Esophagus (tissue), 2 donors: ENCODE data around the gene OAF. TPM values are rescaled to one million over a fixed set of nuclear protein-coding genes. Genes with fewer than 3 reads are reported as not detected.
A peak's percentile ranks its signal among the peaks of the same experiment; 100 is the strongest.
"Not testable (repeated sequence)": the region's sequence is repeated elsewhere in the genome, so short reads cannot be mapped to it uniquely, and the experiment has no call there.

Source experiments
- H3K27ac ChIP-seq, 2 donors: one replicate each; pipeline ENCODE4 v1.5.1; 2013; ENCODE audit warnings: low read depth in 2 of 2, mild to moderate bottlenecking in 2 of 2, inconsistent platforms in 1 of 2, low read length in 1 of 2, moderate library complexity in 1 of 2
- H3K27me3 ChIP-seq, 2 donors: one replicate each; pipeline ENCODE4 v1.6.1; 2013; ENCODE audit warnings: low read length in 2 of 2, control low read depth in 1 of 2, mild to moderate bottlenecking in 1 of 2; ENCODE audit not compliant: insufficient read depth in 2 of 2, control insufficient read depth in 1 of 2
- H3K36me3 ChIP-seq, 2 donors: one replicate each; pipeline ENCODE4 v1.6.1; 2013; ENCODE audit warnings: low read length in 1 of 2; ENCODE audit not compliant: control insufficient read depth in 2 of 2, insufficient read depth in 2 of 2
- H3K4me1 ChIP-seq, 2 donors: one replicate each; pipeline ENCODE4 v1.6.1; 2013; ENCODE audit warnings: low read length in 1 of 2; ENCODE audit not compliant: control insufficient read depth in 2 of 2, insufficient read depth in 2 of 2
- H3K4me3 ChIP-seq, 2 donors: one replicate each; pipeline ENCODE4 v1.5.1; 2013; ENCODE audit warnings: low read length in 2 of 2, mild to moderate bottlenecking in 2 of 2, low read depth in 1 of 2, moderate library complexity in 1 of 2
- H3K9me3 ChIP-seq, 2 donors: one replicate each; pipeline ENCODE4 v1.6.1; 2013; ENCODE audit warnings: mild to moderate bottlenecking in 2 of 2, low read depth in 1 of 2, low read length in 1 of 2, moderate library complexity in 1 of 2; ENCODE audit not compliant: control insufficient read depth in 2 of 2, insufficient read depth in 1 of 2
- WGBS, 2 donors: extraction: QIAGEN DNeasy Blood & Tissue Kit; methylation state at CpG; one replicate each; pipeline ENCODE4 v1.1.7; 2013; 5-methylcytosine and 5-hydroxymethylcytosine counted together
- polyA plus RNA-seq, 2 donors: library from polyadenylated mRNA; stranded (reverse); fragments of 200-250 nt; gene quantifications; one replicate each; pipeline ENCODE4 v1.2.3, GENCODE V29; 2013
- donor health status: healthy with polysubstance abuse.
- donor health status: Bipolar disorder and iron deficiency.

The OAF gene
- polyA plus RNA-seq, 2 donors = 7.2 to 8.4 TPM

DNA sequence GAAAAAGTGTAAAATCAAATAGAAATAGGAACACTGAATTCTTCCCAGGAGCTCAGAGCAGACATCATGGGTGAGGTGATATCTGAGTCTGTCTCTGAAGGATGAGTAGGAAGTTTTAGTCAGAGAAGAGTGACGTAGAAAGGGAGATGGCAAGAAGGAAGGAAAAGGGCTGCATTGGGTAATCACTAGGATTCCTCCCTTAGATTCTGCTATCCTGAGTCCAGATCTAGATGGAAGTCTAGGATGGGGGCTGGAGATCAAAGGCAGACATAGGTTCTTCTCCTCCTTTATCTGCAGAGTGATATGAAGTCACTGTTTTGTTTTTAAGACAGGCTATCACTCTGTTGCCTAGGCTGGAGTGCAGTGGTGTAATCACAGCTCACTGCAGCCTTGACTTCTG, 59.6 kb downstream of the OAF start:
- 61 to 85% methylated on average over 1 of the region's 1 CpG for WGBS, 2 donors
- no peaks in the 10 kb centered on the region for H3K27me3 ChIP-seq
- no peak overlapping the region for H3K27ac ChIP-seq
- H3K4me3 ChIP-seq = no peak overlapping the region
- no peaks in the 10 kb centered on the region for H3K9me3 ChIP-seq
- H3K36me3 ChIP-seq = peaks cover 0 to 2% of the 10 kb centered on the region in 2 donors
- H3K4me1 ChIP-seq = peaks cover 0 to 9% of the 10 kb centered on the region in 2 donors

DNA sequence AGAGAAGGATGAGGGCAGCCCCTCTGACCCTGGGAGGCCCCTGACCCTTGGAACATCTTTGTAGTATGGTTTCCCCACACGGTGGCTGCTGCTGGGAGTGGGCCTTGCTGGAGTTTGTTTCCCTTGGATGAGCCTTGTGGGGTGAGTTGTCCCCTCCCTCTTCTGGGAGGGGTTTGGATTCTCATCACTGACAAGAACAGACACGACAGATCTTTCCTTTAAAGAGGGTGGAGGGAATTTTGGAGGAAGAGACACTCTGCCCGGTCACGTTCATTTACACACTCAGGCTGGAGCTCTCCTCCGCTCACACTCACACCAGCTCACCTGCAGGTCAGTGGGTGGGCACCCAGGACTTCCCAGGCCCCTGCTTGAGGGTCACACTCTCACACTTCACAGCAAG, 60.8 kb downstream of the OAF start:
- H3K27ac ChIP-seq = peak overlapping the region; percentile 42 to 84
- no peak overlapping the region for H3K4me3 ChIP-seq
- peaks cover 0 to 9% of the 10 kb centered on the region in 2 donors for H3K4me1 ChIP-seq
- H3K36me3 ChIP-seq = no peaks in the 10 kb centered on the region
- H3K9me3 ChIP-seq = no peaks in the 10 kb centered on the region
- 51 to 71% methylated on average over 5 of the region's 5 CpGs for WGBS, 2 donors
- no peaks in the 10 kb centered on the region for H3K27me3 ChIP-seq

DNA sequence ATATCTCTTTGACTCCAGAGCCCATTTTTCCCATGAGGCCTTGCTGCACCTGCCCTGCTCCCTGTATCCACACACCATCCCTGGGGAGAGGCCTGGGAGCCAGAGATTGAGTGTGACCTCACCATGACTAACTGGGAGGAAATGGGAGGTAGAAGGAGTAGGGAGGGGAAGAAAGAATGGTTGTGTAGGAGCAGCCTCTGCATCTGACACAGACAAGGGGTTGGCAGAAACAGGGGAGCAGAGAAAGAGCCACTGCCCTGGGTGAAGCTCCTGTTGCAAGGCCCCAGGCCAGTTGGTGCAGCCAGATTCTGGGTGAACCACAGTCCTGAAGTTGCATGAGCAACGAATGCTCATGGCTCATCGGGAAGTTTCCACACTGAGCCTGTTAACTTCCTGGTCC, 61.5 kb downstream of the OAF start:
- H3K27me3 ChIP-seq = no peaks in the 10 kb centered on the region
- peak overlapping the region; percentile 36 to 84 for H3K27ac ChIP-seq
- peaks cover 0 to 9% of the 10 kb centered on the region in 2 donors for H3K4me1 ChIP-seq
- 55 to 59% methylated on average over 2 of the region's 2 CpGs for whole genome bisulfite sequencing, 2 donors
- H3K4me3 ChIP-seq = no peak overlapping the region
- no peaks in the 10 kb centered on the region for H3K9me3 ChIP-seq
- no peaks in the 10 kb centered on the region for H3K36me3 ChIP-seq

DNA sequence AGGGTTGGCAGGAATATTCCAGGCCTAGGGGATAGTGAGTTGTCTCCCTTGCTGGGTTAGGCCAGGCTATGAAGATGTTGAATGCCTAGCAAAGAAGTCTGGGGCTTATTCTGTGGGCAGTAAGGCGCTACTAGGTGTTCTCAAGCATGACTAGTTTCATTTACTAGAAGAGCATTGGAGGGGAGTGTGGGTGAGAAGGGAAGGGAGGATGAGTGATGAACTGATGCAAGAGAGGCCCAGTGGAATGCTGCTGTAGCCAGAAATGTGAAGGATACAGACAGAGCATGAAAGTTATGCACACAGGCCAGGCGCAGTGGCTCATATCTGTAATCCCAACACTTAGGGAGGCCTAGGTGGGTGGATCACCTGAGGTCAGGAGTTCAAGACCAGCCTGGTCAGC, 62.6 kb downstream of the OAF start:
- Histone ChIP-seq H3K27ac (peak overlapping the region in 1 of 2 donors; percentile 1), H3K9me3 (no peaks in the 10 kb centered on the region), H3K4me1 (peaks cover 0 to 9% of the 10 kb centered on the region in 2 donors), H3K27me3 (no peaks in the 10 kb centered on the region), H3K4me3 (no peak overlapping the region), H3K36me3 (no peaks in the 10 kb centered on the region)
- 89 to 93% methylated on average over 2 of the region's 2 CpGs for WGBS, 2 donors

DNA sequence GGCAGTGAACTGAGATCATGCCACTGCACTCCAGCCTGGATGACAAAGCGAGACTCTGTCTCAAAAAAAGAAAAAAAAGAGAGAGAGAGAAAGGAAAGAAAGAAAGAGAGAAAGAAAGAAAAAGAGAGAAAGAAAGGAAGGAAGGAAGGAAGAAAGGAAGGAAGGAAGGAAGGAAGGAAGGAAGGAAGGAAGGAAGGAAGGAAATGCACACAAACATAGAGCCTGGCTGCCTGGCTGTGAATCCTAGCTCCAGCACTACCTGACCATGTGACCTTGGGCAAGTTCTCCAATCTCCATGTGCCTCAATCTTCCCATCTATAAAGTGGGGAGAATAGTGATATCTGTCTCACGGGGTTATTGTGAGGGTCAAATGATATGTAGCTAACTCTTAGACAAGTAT, 63.1 kb downstream of the OAF start:
- H3K9me3 ChIP-seq, H3K36me3 ChIP-seq, H3K4me1 ChIP-seq, H3K4me3 ChIP-seq, H3K27ac ChIP-seq, H3K27me3 ChIP-seq: not testable (repeated sequence)
- WGBS, 2 donors = 89 to 96% methylated on average over 2 of the region's 2 CpGs

DNA sequence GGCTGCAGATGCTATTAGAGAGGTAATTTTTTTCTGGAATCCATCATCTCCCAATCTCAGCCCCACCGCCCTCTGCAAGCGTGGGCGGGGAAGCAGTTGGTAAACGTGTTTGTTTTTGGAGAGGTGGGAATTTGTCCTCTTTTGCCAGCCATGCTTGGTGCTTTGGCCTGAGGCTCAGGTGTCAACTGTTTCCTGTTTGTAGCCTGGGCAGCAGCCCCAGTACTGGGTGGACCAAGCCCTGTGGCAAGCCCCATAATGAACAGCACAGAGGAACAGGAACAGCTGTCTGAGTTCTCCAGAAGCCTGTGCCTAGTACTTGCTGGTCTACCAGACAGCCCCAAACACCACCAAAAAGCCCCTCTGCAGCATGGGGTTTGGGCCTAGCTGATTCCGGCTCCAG, 68.7 kb downstream of the OAF start:
- H3K27me3 ChIP-seq = no peaks in the 10 kb centered on the region
- no peaks in the 10 kb centered on the region for H3K36me3 ChIP-seq
- H3K27ac ChIP-seq = no peak overlapping the region
- H3K9me3 ChIP-seq = no peaks in the 10 kb centered on the region
- WGBS, 2 donors = 64 to 78% methylated on average over 5 of the region's 5 CpGs
- peaks cover 0 to 9% of the 10 kb centered on the region in 2 donors for H3K4me1 ChIP-seq
- no peak overlapping the region for H3K4me3 ChIP-seq

Other genes starting within 250 kb of the OAF start
- gene TRIM29, start 72.9 kb upstream of the OAF start, polyA plus RNA-seq = 1,000 to 10,000 TPM in 1 of 2 donors, 100 to 1,000 TPM in 1; 943 to 1,078 TPM
- gene POU2F3, start 29.1 kb downstream of the OAF start, polyA plus RNA-seq = 1 to 10 TPM; 3.1 to 4.5 TPM
- gene TLCD5, start 114.3 kb downstream of the OAF start, polyA plus RNA-seq = under 1 TPM; 0.55 to 0.76 TPM
- 10 to 100 TPM; 15.3 to 17.9 TPM for gene ARHGEF12, start 125.4 kb downstream of the OAF start, polyA plus RNA-seq